Skin epidermis (tissue), 12 donors: ENCODE results near the gene SIX2.
A peak's percentile ranks its signal among the peaks of the same experiment; 100 is the strongest.

Experiments used
- H3K27ac ChIP-seq, 21 experiments: fragments of 200-600 bp; sonication (generic) in 11 of 21; one replicate each; pipeline ENCODE4 v1.5.0; 2020; ENCODE audit warnings: mild to moderate bottlenecking in 3 of 21, inconsistent platforms in 2 of 21, moderate library complexity in 2 of 21
- H3K4me3 ChIP-seq, 7 experiments: fragments of 200-600 bp; sonication (generic) in 2 of 7; one replicate each; pipeline ENCODE4 v1.5.0; 2020; ENCODE audit warnings: inconsistent platforms in 2 of 7, mild to moderate bottlenecking in 2 of 7, moderate library complexity in 1 of 7

SIX2 gene

GRCh38 chr2:45024600-45025291 is 15.5 kb upstream of the SIX2 start:
- H3K27ac ChIP-seq, result no peak overlapping the region
- H3K4me3 ChIP-seq, result no peak overlapping the region

- no peak overlapping the region for H3K4me3 ChIP-seq
- H3K27ac ChIP-seq, result no peak overlapping the region
These were observed 14.8 kb upstream of the SIX2 start for GRCh38 chr2:45024097-45024496.

DNA sequence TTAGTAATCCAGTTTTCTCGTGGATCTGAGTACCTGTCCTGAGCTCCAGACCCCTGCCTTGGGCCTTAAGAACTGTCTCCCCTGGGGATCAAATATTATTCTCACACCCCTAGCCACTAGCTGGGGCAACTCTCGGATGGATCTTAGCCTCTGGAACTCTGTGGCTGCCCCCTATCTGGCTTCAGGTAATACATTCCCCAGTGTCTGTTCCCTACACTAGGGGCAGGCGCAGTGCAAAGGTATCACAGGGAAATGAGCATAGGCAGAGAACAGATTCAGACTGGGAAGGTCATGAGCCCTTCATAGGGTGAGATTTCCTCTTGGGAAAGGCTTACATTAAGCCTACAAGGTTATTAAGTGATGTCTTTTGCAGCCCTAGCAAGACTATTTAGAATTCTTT is 11.2 kb upstream of the SIX2 start:
- H3K27ac ChIP-seq, result no peak overlapping the region

DNA sequence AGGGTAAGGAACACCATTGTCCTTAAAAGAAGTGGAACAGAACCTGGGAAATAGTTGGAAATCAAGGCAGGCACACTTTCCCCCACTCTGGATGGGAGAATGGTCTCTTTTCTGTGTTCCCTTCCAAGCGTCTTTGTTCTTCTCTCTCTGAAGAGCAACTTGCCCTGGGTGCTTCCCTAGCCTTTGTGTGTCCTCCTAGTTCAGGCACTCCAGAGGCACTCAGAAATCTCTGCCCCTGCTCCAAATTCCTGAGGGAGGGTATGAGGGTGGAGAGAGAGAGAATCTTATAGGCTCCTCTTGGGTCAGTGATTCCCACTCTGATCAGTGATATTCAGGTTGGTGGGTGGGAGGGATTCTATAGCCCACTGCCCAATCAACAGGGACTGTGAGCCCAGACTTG is 8.8 kb upstream of the SIX2 start:
- Histone ChIP-seq H3K4me3 (no peak overlapping the region), H3K27ac (no peak overlapping the region)

More for the DNA sequence above, 11.2 kb upstream of the SIX2 start:
- no peak overlapping the region for H3K4me3 ChIP-seq

DNA sequence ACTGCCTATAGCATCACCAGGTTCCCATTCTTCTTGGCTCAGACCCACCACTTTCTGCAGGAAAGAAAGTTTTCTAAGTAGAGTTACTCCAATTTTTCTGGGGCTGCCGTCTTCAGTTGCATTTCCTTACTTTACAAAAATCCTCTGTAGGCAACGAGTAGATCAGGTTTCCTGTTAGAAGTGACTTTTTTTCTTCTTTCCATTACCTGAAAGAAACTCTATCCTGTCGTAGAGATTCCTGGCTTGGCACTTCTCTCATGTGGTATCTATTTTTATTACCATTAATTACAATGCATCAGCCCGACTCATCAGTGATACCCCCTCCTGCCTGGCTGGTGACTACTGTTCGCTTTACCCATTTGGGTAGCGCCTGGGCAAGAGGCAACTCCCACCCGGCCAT is 5.6 kb upstream of the SIX2 start:
- Histone ChIP-seq H3K4me3 (no peak overlapping the region), H3K27ac (no peak overlapping the region)

DNA sequence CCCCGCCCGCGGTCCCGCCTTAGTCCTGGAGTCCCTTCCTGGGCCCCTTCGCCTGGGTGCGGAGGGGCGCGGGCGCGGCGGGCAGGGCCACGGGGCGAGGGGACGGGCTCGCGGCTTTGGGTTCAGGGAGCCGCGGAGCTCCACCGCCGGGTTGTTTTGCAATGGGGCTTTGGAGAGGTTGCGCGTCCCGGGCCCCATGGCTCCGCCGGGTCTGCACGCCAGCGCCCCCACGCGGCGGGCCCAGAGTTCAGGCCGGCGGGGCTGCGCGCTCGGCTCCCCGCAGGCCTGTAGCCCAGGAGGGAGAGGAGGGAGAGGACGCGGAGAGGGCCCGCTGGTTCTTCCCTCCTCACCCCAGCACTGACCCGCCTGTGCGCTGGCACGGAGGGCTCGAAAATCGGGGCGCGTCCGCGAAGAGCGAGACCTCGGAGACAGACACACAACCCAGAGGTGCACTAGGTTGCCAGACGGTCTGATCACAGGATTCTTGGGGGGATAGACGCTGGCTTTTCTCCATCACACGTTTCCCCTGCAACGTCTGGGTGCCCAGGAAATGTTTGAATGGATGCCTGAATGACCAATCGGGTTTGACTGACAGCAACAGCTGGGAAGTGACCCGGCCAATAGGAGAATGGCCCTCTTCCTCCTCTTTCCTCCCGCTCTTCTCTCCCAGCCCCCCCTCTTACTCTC is 4.9 kb upstream of the SIX2 start:
- Histone ChIP-seq H3K27ac (peak overlapping the region in 6 of 21 experiments; percentile 3 to 77 (median 47)), H3K4me3 (peak overlapping the region in 6 of 7 experiments; percentile 1 to 41 (median 16))

GRCh38 chr2:45013229-45014015 is 4.2 kb upstream of the SIX2 start:
- Histone ChIP-seq H3K27ac (peak overlapping the region in 6 of 21 experiments; percentile 3 to 77 (median 47)), H3K4me3 (peak overlapping the region in 6 of 7 experiments; percentile 1 to 41 (median 16))

DNA sequence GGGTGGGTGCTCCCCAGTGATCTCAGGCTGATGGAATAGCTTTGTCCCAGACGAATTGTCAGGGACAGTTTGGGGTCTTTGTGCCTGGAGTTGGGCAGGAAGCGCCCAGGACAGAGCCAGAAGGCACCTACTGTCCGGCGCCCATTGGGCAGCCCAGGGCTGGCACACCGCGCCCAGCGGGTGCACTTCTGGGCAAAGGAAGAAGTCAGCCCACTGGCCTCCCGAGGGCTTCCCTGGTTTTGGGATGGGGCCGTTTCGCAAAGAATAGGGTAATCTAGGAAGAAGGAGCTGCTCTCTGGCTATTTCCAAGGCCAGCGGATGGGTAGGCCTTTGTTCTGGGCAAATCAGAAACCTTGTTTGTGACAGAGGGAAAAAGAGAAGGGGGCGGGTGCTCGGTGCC is 3.5 kb upstream of the SIX2 start:
- Histone ChIP-seq H3K27ac (no peak overlapping the region), H3K4me3 (no peak overlapping the region)

DNA sequence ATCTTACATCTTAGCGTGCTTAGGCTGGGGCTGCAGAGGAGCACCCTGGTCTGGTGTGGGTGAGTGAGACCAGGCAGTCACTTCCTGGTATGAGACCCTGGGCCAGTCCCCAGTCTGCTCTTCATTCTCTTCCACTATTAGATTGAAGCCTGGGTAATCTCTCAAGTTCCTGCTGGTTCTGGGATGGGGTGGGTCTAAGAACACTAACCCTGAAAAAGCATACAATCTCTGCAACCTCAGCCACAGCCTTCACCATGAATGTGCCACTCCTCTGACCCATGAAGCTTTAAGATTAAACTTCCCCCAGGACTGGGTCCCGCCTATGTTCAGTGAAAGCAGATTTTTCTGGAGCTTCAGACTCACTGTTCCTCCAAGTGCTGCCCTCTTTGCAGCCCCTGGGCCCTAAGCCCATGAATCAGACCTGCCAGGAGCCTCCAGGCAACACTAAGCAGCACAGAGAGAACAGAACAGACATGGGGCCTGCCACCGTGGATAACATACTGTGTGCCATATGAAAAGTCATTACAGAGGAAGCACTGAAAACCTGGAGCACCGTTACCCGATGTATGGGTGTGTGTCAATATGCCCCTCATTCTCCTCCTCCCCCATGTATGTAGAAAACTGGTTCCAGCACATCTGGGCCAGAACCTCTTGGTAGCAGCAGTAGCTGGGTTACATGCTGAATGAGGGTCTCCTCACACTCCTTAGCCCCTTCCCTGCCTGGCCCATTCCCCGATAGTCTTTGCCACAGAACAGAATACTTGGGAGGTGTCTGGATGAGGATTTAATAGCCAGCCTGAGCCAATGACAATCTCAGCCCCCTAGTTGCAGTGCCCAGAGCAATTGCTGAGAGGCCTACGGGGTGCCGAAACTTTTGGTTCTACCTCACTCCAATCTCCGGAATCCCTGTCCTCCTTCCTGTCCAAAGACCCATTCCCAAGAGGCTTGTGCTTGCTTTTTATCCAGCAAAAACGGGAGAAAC is 2.7 kb upstream of the SIX2 start:
- no peak overlapping the region for H3K27ac ChIP-seq

DNA sequence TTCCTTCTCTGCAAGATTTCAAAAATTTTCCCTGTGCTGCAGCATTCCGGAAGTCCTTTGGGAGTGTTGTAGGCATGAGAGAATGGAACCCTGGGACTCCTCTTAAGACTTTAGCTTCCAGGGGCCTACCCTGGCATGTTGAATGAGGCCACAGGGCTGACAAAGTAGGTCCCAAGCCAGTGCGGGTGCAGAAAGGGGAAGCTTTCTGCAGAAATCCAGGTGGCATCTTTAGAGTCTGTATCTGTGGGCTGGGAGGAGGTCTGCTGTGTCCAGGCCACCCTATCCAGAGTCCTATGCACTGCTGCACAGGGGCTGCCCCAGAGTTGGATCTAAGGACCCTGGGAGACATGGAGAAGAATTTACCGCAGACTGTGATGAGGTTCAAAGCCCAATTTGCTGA is 1.9 kb upstream of the SIX2 start:
- Histone ChIP-seq H3K27ac (peak overlapping the region in 1 of 21 experiments; percentile 48), H3K4me3 (peak overlapping the region in 1 of 7 experiments; percentile 47)

More for the DNA sequence above, 2.7 kb upstream of the SIX2 start:
- H3K4me3 ChIP-seq, result no peak overlapping the region

DNA sequence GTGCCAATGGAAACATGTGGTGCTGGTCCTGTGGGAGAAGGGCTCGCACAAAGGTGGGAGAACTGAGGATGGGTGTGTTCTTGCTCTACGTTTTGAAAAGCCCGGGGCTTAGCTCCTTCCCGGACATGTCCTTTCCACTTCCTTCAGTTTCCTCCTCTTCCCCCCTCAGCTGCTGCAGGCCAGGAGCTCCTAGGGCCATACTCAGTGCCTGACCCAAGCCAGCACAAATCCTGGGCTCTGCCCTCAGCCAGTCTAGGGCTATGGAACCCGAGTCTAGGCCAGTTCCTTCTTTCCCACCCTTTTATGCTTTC is 1.4 kb upstream of the SIX2 start:
- peak overlapping the region in 6 of 7 experiments; percentile 20 to 47 (median 28) for H3K4me3 ChIP-seq
- H3K27ac ChIP-seq, result peak overlapping the region in 19 of 21 experiments; percentile 22 to 72 (median 48)

DNA sequence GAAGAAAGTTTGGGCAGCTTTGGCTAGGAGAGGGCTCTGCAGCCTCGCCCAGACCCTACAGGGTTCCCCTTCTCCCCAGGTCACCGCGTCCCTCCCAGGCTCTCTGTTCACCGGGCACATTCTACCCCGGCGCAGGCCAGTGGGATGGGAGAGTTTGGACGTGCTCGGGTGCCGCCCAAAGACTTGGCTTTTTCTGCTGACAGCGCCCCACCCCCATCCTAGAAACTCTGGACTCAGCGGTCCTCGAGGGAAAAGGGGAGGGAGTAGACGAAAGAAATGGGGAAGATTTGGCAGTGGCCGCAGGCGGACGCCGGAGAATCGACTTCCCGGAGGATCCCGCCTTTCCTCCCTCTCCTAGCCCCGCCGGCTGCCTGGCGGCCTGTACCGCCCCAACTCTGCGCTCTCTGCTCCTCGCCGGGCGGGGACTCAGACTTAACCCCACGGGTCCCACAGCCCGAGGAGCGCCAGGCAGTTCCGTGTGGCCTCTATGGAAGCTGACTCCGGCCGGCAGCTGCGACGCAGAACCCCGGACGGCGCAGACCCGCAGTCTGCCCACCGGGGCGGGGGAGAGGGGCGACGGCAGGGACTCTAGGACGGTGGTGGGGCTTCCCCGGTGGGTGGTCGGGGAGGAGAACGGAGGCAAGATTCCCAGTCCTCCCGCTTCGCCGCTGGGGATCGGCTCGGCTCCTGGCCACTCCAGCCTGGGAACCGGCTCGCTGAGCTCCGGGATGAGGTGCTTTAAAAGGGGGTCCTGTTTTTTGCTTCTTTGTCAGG is 863 bp upstream of the SIX2 start:
- H3K27ac ChIP-seq, result peak overlapping the region in 20 of 21 experiments; percentile 22 to 72 (median 58)
- peak overlapping the region; percentile 20 to 47 (median 29) for H3K4me3 ChIP-seq

- Histone ChIP-seq H3K27ac (no peak overlapping the region), H3K4me3 (peak overlapping the region; percentile 19 to 47 (median 29))
These were observed 739 bp downstream of the SIX2 start for GRCh38 chr2:45008296-45009129.

DNA sequence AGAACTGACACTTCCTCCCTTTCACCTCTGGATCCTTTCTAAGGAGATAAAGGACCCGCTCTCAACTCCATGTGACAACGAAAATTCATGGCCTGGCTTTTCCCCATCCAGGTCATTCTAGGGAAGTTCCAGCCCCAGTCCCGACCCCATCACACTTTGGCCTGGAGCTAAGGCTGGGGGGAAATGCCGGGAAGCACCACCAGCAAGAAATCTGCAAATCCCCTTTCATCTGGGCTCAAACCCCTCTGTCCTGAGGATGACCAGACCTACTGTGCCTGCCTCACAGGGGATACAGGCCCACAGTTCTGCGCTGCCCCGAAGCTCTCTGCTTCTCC is 1.3 kb downstream of the SIX2 start:
- Histone ChIP-seq H3K4me3 (peak overlapping the region in 3 of 7 experiments; percentile 32 to 47 (median 36)), H3K27ac (no peak overlapping the region)

DNA sequence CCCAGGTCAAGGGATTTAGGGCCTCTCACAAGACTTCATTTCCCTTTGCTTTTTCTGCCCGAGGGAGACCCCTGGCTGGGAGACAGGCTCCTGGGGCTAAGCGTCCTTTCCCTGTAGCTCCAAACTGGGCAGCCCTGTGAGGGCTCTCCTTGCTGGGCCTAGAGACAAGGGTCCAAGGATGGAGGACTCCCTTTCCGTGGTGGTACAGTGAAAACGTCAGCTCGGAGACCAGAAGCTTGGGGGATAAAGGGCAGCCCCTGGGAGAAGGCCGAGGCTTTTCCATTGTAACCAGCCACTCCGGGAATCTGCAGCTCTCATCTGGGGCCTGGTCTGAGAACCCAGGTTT is 2.3 kb downstream of the SIX2 start:
- H3K4me3 ChIP-seq, result no peak overlapping the region
- no peak overlapping the region for H3K27ac ChIP-seq

GRCh38 chr2:45006041-45006941 is 3.0 kb downstream of the SIX2 start:
- H3K27ac ChIP-seq, result no peak overlapping the region
- H3K4me3 ChIP-seq, result no peak overlapping the region
